HG02798 (cell line): Measurements from ENCODE around the gene SLITRK3.

Experiments
- ATAC-seq: cut with Tn5 transposase; IDR thresholded peaks from one replicate; pipeline ENCODE4 v1.9.1; 2021; ENCODE audit warnings: mild to moderate bottlenecking; ENCODE audit not compliant: unreplicated experiment, poor library complexity

SLITRK3 gene, protein sequence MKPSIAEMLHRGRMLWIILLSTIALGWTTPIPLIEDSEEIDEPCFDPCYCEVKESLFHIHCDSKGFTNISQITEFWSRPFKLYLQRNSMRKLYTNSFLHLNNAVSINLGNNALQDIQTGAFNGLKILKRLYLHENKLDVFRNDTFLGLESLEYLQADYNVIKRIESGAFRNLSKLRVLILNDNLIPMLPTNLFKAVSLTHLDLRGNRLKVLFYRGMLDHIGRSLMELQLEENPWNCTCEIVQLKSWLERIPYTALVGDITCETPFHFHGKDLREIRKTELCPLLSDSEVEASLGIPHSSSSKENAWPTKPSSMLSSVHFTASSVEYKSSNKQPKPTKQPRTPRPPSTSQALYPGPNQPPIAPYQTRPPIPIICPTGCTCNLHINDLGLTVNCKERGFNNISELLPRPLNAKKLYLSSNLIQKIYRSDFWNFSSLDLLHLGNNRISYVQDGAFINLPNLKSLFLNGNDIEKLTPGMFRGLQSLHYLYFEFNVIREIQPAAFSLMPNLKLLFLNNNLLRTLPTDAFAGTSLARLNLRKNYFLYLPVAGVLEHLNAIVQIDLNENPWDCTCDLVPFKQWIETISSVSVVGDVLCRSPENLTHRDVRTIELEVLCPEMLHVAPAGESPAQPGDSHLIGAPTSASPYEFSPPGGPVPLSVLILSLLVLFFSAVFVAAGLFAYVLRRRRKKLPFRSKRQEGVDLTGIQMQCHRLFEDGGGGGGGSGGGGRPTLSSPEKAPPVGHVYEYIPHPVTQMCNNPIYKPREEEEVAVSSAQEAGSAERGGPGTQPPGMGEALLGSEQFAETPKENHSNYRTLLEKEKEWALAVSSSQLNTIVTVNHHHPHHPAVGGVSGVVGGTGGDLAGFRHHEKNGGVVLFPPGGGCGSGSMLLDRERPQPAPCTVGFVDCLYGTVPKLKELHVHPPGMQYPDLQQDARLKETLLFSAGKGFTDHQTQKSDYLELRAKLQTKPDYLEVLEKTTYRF

DNA sequence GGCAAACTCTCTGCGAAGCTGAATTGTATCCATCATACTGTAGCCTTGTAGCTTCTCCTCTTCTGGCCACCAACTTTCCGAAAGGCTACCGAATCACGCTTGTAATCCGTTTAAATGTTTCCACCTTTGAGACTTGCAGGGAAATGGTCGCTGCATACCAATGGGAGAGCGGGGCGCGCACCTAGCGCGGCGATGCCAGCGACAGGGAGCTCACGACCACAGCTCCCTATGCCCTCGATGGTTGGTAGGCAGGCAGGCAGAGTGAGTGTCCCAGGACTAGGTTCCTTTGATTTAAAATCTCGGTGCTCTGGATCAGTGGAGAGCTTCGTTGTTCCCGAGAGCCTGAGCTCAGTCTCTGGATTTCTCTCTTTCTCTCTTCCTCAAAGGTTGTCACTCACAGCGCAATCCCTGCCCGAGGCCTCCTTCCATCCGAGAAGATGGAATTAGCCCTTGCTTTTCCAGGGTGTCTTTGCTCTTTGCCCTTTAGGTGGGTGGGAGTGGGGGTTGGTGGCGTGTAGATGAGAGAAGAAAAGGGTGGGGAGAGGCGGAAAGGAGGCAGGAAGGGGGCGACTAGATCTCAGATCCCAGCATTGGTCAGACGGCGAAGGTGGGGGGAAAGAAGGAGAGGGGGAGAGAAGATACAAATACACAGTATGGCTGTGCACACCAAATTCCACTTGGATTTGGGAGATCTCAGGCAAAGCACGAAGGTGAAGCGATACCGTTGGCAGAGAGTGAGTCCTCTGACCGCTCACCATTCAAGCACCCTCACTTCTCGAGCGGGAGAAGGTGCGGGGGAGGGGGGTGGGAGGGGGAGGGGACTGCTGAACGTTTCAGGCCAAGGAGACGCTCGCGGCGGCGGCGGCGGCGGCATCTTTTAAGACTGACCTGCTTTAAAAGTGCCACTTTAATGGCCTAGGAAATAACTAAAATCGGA lies at the start of gene SLITRK3:
Gene SLITRK3 (minus strand): TSS at position 745 of the 937 bp plus-strand sequence. CDS start 5,554 bp downstream, outside the sequence.
- no peak for ATAC-seq

DNA sequence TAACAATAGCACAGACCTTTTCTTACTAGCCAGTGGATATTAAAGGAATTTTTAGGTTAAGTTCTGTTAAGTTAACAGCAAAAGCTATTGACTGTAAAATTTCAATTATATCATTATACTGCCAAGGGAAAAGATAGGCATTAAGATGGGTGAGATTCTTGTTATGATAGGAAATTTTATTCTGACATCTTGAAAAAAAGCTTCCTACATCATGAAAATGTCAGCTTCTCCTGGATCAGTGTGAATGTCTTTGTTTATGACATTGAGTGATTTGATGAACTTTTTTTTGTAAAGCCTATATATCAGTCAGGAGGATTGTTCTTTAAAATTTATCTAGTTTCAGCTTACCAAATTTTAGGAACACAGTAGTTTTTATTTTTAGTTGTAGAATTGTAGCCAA lies 47.4 kb upstream of the SLITRK3 start:
- no peak for ATAC-seq

DNA sequence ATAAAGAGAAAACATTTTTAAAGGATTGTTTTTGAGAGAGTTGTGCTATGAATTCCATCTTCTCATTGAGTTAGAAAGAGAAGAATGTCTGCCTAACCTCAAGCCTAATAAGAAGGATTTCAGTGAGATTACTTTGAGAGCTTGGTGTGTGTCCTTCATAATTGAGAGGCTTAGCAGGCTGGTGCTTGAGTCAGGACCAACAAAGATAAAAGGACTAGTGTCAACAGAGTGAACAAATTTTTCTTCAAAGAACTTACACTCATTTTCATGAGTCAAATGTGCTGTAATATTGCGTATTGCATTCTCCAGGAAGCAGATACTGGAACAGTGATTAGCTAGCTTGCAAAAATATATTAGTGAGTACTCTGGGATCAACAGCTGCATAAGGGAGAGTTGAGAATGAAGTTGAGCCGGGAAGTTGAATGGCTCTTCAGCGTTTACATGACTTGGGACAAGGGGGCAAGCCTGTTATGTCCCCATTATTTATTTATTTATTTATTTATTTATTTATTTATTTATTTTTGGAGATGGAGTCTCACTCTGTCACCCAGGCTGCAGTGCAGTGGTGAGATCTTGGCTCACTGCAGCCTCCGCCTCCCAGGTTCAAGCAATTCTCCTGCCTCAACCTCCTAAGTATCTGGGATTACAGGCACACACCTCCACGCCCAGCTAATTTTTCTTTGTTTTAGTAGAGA lies 37.5 kb upstream of the SLITRK3 start:
- ATAC-seq: no peak

DNA sequence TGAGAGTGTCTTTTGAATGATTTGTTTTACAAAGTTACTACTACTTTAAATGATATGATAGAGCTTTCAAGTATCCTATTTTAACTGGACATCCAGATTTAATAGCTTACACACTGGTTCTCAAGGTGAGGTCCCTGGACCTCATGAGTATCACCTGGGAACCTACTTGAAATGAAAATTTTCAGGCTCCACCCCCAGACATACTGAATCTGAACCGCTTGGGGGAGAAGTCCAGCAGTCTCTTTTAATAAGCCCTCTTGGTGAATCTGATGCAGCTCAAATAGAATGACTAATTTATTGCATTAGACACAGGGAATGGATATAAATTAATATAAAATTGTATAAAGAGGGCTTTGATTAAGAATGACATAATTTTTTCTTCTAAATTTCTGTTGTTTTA lies 29.4 kb upstream of the SLITRK3 start:
- ATAC-seq: no peak

DNA sequence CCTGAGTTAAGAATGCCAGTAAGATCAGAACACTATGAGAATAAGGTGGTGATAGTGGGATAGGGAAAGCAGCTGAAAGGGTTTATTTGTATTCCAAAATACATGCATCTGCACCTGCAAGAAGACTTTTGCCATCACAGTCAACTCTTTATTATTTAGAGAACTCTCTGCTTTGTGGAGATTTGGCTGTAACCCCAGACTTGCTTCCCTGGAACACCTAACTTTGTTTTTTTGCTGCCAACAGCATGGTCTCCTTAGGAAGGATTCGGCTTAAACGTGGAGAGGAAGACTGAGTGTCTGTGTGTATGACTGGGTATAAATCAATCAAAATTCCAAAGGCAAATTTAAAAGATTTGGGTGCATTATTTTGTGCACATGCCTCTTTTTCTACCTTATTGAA lies 21.6 kb upstream of the SLITRK3 start:
- no peak for ATAC-seq

DNA sequence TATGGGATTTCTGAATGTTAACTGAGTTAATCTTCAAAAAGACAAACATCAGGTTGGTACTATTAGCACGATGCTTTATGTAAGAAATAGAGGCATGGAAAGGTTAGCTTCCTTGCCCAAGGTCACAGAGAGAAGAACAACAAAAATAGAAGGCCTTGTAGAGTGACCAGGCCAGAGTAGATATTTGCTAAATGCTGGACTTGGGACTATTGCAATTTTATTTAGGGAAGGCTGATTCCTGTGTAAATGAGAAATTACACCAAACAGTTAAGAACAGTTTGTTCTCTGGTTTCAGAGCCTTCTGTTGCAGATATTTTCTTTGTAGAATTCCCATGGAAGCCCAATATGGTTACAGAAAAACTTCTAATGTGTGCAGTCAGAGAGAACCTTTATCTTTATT lies 16.4 kb upstream of the SLITRK3 start:
- no peak for ATAC-seq

DNA sequence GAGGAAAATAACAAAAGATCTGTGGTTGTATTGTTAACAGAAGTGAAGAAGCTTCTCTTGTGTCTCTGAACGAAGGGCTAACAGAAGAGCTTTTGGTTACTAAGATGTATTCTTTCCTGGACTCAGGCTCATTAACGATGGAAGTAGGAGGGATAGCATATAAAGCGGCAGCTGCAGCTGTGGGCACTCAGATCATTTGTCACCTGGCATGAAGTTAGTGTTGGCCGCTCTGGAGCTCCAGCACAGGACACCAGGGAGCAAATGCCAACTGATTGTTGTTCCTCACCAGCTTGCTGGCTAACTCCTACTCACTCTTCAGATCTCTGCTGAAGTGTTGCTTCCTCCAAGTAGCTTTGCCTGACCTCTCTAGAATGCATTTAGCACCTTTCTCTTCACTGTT lies 15.5 kb upstream of the SLITRK3 start:
- ATAC-seq: no peak

DNA sequence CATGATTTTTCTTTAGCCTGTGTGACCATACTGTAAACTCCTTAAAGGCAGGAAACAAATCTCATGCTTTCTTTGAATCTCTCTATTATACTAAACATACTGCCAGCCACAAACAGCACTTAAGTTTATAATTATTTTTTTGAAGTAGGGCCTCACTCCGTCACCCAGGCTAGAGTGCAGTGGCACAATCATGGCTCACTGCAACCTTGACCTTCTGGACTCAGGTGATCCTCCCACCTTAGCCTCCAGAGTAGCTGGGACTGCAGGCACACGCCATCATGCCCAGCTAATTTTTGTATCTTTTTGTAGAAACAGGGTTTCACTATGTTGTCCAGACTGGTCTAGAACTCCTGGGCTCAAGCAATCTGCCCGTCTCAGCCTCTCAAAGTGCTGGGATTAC lies 14.5 kb upstream of the SLITRK3 start:
- ATAC-seq: no peak

DNA sequence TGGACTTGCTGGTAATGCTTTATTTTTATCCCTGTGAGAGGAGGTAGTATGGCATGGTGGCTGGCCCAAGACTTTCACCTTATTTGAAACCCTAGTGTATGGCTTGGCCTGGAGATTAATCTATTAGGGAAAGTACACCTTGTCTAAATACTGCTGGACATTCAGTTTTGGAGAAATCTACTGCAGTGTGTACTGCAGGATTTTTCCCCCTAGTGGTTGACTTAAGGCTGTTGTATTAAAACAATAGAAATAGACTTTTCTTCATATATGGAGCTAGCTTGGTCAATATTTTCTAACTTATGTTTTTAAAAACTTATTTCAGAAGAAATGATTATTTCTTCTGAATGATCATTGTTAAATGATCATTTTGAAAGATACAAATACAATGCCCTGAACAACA lies 13.9 kb upstream of the SLITRK3 start:
- ATAC-seq: no peak

DNA sequence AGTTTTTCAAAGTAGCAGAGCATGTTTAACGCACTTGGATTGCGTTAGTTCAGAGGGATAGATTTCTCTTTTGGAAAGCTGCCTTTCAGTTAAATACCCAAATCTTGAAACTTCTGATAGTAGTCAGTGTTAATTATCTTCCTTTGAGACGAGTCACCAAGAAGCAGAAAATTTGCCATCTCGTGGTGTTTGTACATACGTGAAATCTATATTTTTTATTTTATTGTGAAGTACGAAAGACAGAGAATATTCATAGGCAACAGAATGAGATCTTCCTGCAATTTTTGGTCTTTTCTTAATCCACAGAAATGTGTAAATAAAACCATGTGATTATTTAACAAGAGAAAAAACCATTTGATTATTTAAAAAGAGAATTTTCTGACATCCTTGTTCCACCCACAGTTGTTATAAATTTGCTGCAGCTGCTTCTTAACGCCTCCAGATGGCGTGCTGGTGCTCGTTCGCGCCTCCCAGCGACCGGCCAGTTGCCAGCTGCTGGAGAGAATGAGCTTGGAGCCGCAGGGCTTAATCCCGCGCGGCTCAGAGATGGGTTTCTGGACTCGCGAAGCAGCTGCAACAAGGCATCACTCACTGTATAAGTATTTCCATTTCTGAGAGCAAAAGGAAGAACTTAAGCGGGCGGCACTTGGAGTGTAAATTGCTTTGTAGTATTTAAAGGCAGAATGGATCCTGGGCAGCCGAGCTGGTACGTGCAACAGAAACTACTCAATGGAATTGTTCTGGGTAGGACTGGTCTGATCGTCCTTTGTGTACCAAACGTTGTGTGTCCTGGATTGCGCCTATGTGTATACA lies 10.5 kb upstream of the SLITRK3 start:
- ATAC-seq: peak; percentile 97

DNA sequence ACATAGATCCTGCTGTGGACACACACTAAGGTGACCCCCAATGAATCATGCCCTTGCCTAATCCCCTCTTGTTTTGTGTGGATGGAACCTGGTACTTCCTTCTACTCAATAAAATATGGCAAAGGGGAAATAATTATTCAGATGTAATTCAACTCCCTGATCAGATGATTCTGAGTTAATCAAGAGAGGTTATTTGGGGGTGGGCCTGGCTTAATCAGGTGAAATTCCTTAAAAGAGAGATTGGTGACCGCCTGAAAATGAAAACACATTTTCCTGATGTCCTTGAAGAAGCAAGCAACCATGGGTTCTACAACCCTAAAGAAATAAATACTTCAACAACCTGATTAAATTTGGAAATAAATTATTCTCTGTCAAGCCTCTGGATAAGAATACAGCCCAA lies 8.3 kb upstream of the SLITRK3 start:
- no peak for ATAC-seq

DNA sequence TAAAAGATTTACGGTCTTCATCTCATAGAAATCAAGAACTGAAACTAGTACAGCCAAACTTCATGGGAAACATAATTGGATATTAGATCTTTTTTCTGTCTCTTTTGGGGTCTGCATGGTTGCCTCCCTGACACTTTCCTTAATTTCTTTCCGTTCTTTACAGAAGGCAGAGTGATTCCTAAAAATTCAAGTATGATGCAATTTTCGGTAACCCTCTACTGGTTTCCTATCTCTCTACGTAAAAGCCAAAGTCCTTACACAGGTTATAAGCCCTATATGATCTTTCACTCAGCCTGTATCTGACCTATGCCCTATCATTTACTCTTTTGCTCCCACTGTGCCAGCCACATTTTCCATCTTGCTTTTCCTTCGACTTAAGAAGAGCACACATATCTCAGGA lies 6.8 kb upstream of the SLITRK3 start:
- no peak for ATAC-seq

DNA sequence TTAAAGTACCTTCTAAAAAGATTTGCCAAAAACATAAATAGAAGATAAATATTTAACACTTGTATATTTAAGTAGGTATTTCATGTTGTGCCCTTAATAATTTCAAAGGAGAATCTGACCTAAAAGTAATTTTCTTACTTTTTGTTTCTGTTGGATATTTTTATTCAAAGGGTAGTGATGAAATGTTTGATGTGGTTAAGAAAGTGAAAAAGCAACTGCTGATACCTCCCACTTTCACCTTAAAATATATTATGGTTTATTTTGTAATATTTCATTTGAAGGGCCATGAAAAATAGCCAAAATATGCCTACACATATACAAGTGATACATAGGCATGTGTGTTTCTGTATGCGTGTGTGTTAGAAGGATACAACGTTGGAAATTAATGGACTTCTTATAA lies 5.8 kb upstream of the SLITRK3 start:
- ATAC-seq: no peak

DNA sequence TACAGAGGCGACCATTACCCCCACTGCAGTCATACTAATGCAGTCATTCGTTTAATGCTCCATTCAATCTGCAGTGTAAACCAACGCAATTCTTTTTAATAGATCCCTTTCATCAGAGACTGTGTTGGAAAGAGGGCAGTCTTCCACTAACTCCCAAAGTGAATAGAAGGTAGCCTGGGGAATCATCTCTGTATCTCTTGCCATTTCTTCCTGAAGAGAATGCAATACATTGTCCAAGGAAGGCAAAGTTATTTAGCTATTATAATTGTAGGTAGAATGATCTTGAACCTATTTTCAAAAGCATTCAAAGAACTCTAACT lies 1.3 kb upstream of the SLITRK3 start:
- ATAC-seq: no peak

DNA sequence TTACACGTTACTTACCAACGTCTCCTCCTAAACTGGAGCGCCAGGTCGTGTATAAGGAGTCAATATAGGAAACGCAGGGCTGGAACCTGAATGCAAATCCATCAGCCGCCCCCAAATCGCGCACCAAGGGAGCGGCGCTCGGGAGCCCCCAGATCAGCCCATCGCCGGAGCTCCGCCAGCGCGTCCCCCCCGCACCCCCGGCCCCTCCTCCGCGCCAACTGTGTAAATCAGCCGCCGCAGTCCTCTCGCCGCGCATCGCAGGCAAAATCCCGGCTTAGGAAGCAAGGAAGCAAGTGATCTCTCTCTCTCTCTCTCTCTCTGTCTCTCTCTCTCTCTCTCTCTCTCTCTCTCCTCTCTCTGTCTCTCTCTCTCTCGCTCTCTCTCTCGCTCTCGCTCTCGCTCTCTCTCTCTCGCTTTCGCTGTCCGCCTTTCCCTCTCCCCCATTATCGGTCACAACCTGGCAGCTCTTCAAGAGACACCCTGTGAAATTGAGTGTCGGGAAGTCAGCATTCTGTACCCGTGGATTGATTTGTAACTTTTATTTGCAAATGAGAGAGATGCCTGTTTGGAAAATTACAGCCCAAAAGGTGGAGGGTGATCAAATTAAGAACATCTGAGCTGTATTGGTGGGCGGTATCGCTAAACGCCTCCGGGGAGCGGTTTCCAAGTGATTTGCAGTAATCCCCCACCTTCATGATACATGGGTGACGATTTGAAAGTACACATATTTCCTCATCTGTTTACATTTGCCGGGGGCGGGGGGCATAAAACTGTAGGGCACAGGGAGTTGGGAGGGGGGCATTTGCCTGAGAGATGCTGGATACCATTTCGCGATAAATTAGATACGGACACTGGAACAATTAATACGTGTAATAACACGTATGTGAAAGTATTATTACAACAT lies 645 bp upstream of the SLITRK3 start:
- ATAC-seq: no peak

DNA sequence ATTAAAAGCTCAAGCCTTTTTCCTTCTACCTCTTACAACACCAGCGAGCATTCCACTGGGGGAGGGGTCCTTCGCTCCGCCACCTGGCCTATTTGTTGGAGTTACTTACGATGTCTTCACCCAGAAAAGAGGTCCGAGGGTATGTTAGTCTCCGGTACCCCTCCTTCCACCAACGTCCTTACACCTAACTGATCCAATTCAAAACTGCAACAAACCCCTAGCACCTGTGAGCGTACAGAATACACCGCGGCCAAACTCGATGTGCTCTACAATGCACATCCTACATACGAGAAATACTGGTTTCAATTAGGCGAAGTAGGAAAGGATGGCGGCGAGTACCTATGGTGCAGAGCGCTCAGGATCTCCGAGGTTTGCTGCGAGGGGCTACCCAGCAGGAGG lies 944 bp downstream of the SLITRK3 start:
- no peak for ATAC-seq

DNA sequence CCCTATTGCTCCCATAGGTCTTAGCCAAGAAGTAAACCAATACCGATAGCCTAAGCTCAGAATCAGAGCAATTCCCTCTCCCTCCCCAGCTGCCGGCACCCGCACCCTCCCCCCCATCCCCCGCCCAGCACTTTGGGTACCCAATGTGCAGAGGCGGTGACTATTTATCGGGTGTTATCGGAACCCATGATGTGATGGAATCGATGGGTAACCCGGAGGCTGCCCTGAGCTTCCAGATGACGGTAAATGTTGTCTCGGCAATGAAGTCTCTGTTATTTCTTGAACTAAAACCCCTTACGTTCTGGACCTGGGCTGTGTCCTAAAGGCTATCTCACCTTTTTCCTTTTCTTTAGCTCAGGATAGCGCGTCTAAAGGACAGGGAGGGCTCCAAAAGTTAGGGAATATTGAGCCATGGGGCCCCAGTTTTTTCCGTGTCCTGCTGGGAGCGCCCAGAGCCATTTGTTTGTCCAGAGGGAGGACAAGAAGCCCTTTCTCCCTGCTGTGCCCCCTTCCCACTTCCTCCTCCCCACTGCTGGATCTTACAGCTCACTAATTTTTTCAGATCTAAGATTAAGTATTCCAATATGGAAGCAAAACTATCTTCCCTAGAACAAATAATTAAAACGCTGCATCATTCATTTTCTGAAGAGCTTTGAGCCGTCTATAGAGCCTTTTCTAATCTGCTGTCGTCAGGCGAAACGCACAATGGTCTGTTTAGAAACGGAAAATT lies 1.5 kb downstream of the SLITRK3 start:
- ATAC-seq: no peak
